ENCODE measurements around the gene USP2. TPM values are rescaled to one million over a fixed set of nuclear protein-coding genes. Genes with fewer than 3 reads are reported as not detected.

The USP2 gene
- total RNA-seq, 1 experiment from 2014 or later, result 2.1 TPM

DNA sequence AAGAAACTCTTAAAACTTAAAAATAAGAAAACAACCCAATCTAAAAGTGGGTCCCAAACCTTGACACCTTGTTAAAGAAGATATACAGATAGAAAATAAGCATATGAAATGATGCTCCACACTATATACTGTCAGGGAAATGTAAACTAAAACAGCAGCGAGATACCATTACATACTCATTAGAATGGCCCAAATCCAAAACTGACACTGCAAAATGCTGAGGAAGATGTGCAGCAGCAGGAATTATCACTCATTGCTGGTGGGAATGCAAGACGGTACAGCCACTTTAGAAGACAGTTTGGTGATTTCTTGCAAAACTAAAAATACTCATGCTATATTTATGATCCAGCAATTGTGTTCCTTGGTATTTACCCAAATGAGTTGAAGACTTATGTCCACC lies 52.2 kb downstream of the USP2 start:
- H3K9me3 ChIP-seq, result no peaks in the 10 kb centered on the region
- no peak for DNase-seq
- no peaks in the 10 kb centered on the region for H3K36me3 ChIP-seq
- H3K27me3 ChIP-seq, result no peaks in the 10 kb centered on the region
- no peak overlapping the region for H3K4me3 ChIP-seq

GRCh38 chr11:119324189-119324588 lies 57.3 kb downstream of the USP2 start:
- no peaks in the 10 kb centered on the region for H3K36me3 ChIP-seq
- H3K27me3 ChIP-seq, result no peaks in the 10 kb centered on the region
- DNase-seq, result no peak
- no peaks in the 10 kb centered on the region for H3K9me3 ChIP-seq
- H3K4me3 ChIP-seq, result no peak overlapping the region

DNA sequence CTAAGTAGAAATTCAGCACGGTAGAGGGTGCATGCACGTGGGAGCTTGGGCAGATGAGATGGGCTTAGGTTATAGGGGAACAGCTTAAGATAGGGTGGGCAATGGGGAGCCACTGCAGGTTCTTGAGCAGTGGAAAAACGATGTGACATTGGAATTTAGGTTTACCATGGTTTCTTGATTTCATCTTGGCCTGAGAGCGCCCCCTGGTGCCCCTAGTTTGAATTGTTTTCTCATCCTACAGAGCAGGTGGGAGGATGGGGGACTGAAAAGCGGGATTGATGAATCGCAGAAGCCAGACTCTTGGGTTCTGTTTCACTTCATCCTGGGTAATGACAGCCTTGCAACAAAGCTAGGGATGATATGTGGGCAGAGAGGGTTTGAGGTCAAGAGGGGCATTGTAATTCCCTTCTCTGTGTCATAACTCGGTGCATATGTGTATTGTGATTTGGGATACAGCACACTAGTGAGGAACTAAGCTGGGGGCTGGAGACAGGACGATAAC lies 57.9 kb downstream of the USP2 start:
- H3K36me3 ChIP-seq, result no peaks in the 10 kb centered on the region
- DNase-seq, result peak; percentile 48
- H3K9me3 ChIP-seq, result no peaks in the 10 kb centered on the region
- no peak overlapping the region for H3K4me3 ChIP-seq
- no peaks in the 10 kb centered on the region for H3K27me3 ChIP-seq

GRCh38 chr11:119322921-119323531 lies 58.5 kb downstream of the USP2 start:
- H3K27me3 ChIP-seq, result no peaks in the 10 kb centered on the region
- no peaks in the 10 kb centered on the region for H3K9me3 ChIP-seq
- DNase-seq, result no peak
- H3K4me3 ChIP-seq, result no peak overlapping the region
- H3K36me3 ChIP-seq, result no peaks in the 10 kb centered on the region

GRCh38 chr11:119322360-119322739 lies 59.1 kb downstream of the USP2 start:
- DNase-seq, result no peak
- H3K9me3 ChIP-seq, result no peaks in the 10 kb centered on the region
- no peaks in the 10 kb centered on the region for H3K27me3 ChIP-seq
- H3K36me3 ChIP-seq, result no peaks in the 10 kb centered on the region
- H3K4me3 ChIP-seq, result no peak overlapping the region

- no peak for DNase-seq
- H3K36me3 ChIP-seq, result no peaks in the 10 kb centered on the region
- H3K27me3 ChIP-seq, result peaks cover 9% of the 10 kb centered on the region
- H3K9me3 ChIP-seq, result no peaks in the 10 kb centered on the region
- no peak overlapping the region for H3K4me3 ChIP-seq
Observed at GRCh38 chr11:119320776-119321524, 60.5 kb downstream of the USP2 start.

DNA sequence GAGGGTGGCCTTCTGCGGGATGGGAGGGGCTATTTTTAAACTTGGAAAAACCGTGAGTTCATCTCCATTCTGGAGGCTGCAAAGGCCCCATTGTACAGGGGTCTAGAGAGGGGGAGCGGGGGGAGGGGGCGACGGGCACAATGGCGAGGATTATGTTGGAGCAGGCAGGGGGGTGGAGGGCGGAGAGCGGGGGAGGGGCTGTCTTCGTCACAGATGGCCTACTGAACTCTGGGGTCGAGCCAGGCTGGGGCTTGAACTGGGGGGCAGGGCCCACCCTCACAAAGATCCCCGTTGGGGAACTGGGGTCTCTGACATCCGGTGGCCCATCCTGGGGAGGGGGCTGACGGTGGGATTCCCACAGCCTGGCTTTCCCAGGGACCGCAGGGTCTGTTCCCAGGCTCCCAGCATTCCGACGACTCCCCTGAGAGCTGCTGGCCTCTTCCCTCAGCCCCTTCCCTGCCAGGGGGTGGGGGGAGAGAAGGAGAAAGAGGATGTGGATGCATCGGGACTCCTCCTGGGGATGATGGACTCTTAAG lies 61.2 kb downstream of the USP2 start:
- no peak for DNase-seq
- H3K4me3 ChIP-seq, result no peak overlapping the region
- no peaks in the 10 kb centered on the region for H3K9me3 ChIP-seq

DNA sequence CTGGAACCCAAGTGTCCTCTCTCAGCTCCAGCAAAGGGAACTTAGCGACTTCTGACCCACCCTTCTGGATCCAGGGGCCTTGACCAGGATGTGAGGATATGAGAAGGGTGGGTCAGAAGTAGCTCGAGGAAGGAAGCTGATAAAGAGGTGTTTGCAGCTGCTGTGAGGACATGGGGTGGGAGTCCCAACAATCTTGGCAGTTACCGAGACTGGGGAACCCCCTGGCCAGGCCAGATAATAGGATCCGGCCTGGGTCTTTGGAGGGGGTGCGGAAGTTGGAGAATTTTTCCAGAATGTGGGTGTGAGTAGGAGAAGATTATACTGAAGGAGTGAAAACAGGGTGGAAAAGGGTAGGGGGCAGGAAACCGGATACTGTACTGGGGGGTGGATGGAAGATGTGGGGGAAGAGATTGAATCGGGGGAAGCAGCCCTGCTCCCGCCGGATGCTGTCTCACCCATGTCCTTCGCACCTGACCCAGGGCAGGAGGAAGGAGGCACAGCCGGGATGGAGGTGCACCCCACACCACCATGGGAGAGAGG lies 61.7 kb downstream of the USP2 start:
- no peak overlapping the region for H3K4me3 ChIP-seq
- H3K9me3 ChIP-seq, result no peaks in the 10 kb centered on the region
- H3K36me3 ChIP-seq, result no peaks in the 10 kb centered on the region
- DNase-seq, result no peak
- H3K27me3 ChIP-seq, result peaks cover 9% of the 10 kb centered on the region

More for the DNA sequence above, 61.2 kb downstream of the USP2 start:
- H3K36me3 ChIP-seq, result no peaks in the 10 kb centered on the region
- H3K27me3 ChIP-seq, result peaks cover 9% of the 10 kb centered on the region

GRCh38 chr11:119319136-119319699 lies 62.3 kb downstream of the USP2 start:
- Histone ChIP-seq H3K4me3 (no peak overlapping the region), H3K27me3 (peaks cover 9% of the 10 kb centered on the region), H3K9me3 (no peaks in the 10 kb centered on the region), H3K36me3 (no peaks in the 10 kb centered on the region)
- DNase-seq, result no peak

GRCh38 chr11:119318240-119319135 lies 63.0 kb downstream of the USP2 start:
- peaks cover 9% of the 10 kb centered on the region for H3K27me3 ChIP-seq
- H3K9me3 ChIP-seq, result no peaks in the 10 kb centered on the region
- no peak overlapping the region for H3K4me3 ChIP-seq
- no peaks in the 10 kb centered on the region for H3K36me3 ChIP-seq
- peak; percentile 74 for DNase-seq

DNA sequence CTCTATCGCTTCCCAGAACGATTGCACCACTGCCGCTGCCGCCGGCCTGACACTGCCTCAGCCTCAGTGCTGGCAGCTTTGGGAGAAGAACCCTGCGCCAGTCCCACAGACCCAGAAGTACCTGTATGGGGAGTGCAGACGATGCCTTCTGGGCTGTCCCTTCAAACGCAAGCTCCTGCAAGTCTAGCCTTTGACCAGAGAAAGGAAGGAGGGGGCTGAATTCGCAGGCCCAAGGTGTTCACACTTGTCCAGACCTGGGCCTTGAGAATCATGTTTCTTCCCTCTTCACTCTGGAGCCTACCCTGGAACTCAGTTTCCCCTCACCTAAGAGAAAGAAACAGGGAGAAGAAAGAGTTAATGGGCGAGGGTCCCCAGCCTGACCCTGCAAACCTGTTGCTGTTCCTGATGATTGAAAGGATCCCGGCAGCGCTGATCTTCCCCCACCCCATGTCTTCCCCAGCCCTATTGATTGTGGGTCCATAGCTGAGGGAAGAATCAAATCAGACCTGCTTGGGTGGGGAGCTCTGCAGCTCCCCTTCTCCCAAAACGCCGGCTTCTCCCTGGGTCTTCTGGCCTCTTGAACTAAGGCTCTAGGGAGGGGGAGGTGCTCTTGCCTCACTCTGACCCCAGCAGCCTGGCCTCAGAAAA lies 63.8 kb downstream of the USP2 start:
- DNase-seq, result no peak
- Histone ChIP-seq H3K9me3 (no peaks in the 10 kb centered on the region), H3K27me3 (peaks cover 9% of the 10 kb centered on the region), H3K4me3 (no peak overlapping the region), H3K36me3 (no peaks in the 10 kb centered on the region)

DNA sequence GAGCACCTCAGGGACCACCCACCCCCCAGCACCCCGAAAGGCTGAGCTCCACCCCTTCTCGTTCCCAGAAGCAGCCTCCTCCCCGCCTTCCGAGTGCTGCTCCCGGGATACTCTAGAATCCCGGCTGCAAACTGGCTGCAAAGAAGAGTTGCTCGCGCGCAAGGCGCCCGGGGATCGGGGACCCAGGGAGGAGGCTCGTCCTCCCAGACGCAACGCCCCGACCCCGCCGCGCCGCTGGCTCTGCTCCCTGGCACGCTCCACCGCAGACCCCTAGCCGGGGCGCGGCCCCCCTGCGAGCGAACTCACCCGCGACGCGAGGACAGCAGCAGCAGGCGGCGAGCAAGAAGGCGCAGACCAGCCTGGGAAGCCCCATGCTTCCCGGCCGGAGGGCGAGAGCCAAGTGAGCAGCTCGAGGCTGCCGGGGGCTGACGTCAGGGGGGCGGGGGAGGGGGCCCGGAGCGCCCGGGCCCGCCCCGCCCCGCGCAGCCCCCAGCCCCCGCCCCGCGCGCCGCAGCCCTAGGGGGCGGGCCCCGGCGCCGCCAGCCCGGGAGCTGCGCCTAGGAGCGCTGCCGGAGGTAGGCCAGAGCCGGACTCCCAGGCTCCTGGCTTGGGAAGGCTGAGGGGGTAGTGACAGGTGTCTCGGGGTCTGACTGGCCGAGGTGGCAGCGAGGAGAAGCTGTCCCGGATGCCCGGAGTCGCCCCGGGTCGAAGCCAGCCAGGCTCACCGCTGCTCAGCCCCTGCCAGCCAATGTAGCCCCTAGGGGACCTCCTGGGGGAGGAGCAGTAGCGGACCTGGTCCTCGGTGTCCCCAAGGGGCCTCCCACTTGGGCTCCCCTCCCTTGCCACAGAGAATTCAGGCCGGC lies 64.5 kb downstream of the USP2 start, which contains the start of gene MCAM:
MCAM (minus strand) TSS at position 402 of the 863 bp plus-strand sequence; CDS start at position 373, 29 bp downstream.
- H3K27me3 ChIP-seq, result peaks cover 9% of the 10 kb centered on the region
- no peaks in the 10 kb centered on the region for H3K9me3 ChIP-seq
- no peaks in the 10 kb centered on the region for H3K36me3 ChIP-seq
- DNase-seq, result peak; percentile 16
- H3K4me3 ChIP-seq, result peak within 1 kb of the TSS; percentile 41

DNA sequence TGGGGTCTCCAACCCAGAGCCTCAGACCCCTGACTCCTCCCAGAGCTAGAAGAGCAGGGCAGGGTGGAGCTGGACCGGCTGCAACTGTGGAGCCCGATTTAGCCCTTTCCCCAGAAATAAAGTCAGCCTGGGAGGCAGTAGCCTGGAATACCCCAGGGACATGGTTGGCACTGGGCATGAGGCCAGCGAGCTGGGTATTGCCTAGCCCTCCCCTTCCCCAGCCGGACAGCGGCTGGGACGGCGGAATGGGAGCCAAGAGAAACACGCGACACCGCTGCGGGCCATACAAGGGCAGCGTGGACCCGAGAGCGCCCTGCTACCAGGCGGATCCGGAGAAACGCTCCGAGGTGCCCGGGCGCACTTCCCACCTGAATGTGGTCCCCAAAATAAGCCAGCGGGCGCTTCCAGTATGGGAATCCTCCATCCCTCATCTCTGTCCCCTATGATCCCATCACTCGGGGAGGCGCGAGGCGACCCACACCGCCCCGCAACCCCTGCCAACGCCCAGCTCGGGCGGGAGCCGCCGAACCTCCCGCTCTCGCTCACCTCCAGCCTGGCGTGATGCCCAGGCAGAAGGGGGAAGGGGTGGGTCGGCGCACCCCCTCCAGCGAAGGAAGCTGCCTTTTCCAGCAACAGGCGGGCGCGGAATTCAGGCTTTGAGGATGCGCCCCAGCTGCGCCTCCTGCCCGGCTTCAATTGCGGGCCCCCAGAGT lies 65.3 kb downstream of the USP2 start:
- DNase-seq, result no peak
- H3K9me3 ChIP-seq, result no peaks in the 10 kb centered on the region
- H3K27me3 ChIP-seq, result peaks cover 9% of the 10 kb centered on the region
- peak overlapping the region; percentile 41 for H3K4me3 ChIP-seq
- H3K36me3 ChIP-seq, result no peaks in the 10 kb centered on the region

DNA sequence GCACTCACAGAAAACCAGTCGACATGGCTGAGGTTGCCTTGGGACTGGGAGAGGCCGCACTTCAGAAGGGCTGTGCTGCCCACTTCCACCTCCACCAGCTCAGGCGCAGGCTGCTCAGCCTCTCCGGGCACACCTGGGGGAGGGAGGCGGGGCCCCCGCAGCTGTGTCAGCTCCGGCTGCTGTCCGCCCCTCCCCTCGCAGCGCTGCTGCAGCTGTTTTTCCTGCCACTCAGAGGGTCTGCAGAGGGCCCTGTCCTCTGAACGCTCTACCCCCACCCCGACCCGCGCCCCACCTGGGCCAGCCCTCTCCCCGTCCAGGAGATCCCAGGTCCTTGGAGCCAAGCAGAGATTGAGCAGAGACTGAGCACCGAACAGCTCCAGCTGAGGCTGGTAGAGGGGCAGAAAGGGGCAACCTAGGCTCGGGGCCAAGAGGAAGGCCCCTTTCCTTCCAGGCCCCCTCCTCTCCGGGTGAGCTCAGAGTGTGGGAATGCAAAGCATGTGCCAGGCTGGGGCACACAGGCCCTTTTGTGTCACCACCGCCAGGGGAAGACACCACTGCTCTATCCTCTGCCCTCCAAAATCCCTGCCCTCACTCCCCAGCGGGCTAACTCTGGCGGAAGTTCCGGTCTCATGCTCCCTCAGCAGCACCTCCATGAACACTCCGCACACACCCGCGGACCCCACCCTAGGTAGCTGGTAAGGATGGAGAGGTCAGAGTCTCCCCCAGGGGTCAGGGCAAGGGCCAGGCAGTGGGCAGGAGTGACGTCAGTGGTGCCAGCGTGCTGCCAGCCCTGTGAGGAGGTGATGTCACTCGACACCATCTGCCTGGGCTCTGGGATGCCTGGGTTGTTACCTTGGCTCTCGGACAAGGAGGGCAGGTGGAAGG lies 66.1 kb downstream of the USP2 start:
- peaks cover 9% of the 10 kb centered on the region for H3K27me3 ChIP-seq
- peak; percentile 19 for DNase-seq
- H3K36me3 ChIP-seq, result no peaks in the 10 kb centered on the region
- no peaks in the 10 kb centered on the region for H3K9me3 ChIP-seq
- no peak overlapping the region for H3K4me3 ChIP-seq
